GM18505 (cell line): ENCODE results near the gene IL1RAPL2.
"Not testable (repeated sequence)": the region's sequence is repeated elsewhere in the genome, so short reads cannot be mapped to it uniquely, and the experiment has no call there.

Experiments
- ATAC-seq: cut with Tn5 transposase; IDR thresholded peaks from one replicate; pipeline ENCODE4 v1.9.1; 2021; ENCODE audit not compliant: unreplicated experiment
- POLR2A ChIP-seq: IDR thresholded peaks from 4 replicates; pipeline ENCODE4 v1.6.1; 2011; ENCODE audit warnings: borderline replicate concordance; ENCODE audit not compliant: insufficient read depth, insufficient read length; ENCODE audit errors: extremely low read depth

IL1RAPL2 gene

DNA sequence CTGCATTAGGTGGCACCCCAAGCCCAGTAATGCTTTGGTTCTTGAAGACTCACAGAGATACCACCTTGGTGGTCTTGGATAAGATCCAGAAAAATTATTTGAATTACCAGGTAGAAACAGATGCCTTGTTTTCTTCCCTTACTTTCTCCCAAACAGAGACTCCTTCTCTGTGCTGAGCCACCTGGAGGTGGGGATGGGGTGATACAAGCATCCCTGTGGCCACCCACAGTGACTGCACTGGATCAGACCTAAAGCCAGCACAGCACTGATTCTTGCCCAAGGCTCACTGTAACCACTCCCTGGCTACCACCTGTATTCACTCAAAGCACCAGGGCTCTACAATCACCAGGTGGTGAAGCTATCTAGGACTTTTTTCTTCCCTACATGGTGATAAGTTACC lies 497.7 kb downstream of the IL1RAPL2 start:
- TF ChIP-seq POLR2A: no peak
- ATAC-seq: no peak

- ATAC-seq: no peak
- TF ChIP-seq POLR2A: no peak
Measured at GRCh38 chrX:105098201-105098600, 532.2 kb downstream of the IL1RAPL2 start.

- TF ChIP-seq POLR2A: no peak
- no peak for ATAC-seq
Measured at GRCh38 chrX:105098812-105099211, 532.8 kb downstream of the IL1RAPL2 start.

- TF ChIP-seq POLR2A: no peak
- no peak for ATAC-seq
Measured at GRCh38 chrX:105101378-105101777, 535.4 kb downstream of the IL1RAPL2 start.

DNA sequence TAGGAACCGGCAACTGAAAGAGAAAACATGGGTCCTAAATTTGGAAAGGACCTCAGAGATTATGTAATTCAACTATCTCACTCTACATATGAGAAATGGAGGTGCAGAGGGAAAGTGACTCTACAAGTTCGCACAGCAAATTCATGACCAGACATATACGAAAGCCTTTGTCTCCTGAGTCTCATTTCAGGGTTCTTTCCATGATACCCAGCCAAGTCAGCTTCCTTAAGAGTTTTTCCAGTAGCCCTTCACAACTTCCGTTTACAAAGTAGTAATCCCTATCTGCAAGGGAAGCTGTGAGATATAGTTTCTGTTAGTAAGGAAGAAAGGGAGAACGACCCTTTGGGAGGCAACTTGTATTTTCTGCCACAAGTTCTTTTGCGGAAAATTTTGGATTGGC lies 543.9 kb downstream of the IL1RAPL2 start:
- TF ChIP-seq POLR2A: no peak
- ATAC-seq: no peak

DNA sequence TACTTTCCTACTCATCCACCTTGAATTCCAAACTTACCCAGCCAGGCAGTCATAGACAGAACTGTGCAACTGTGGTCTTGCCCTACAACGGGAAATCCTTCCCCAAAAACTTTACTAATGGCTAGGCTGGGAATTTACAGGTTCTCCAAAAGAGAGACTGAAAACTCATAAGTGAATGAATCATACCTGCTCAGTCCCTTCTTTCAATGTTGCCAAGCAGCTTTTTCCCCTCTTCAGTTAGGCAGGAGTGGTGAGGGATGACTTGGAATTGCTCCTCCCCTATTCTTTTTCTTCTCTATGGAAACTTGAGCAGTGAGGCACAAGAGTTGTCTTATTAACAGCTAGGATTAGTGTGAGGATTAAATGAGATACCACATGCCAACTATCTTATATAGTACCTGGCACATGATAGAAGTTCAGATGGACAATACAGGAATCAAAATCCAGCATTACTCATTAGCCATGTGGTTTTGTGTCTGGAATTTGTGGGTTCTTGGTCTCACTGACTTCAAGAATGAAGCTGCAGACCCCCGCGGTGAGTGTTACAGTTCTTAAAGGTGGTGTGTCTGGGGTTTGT lies 548.6 kb downstream of the IL1RAPL2 start:
- ATAC-seq: no peak
- no peak for TF ChIP-seq POLR2A

- ATAC-seq: not testable (repeated sequence)
Measured at GRCh38 chrX:105115596-105116320, 549.8 kb downstream of the IL1RAPL2 start.

DNA sequence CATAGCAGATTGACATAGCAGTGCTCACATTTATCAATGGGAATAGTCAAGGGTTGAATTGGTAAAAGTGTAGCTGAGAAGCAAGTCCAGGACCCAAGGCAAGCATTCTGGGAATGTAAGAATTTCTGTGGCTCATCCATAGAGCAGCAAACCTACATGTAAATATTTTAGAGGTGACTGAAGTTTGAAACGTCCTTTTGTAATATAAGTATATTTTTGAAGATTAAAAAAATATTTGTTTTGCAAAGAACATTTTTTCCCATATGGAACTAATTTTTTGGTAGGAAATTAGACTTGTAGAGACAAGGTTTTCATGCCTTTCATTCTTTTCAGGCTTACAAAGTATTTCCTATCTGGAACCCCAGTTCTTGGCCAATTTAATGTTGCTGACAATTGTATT lies 550.5 kb downstream of the IL1RAPL2 start:
- no peak for TF ChIP-seq POLR2A
- ATAC-seq: no peak

DNA sequence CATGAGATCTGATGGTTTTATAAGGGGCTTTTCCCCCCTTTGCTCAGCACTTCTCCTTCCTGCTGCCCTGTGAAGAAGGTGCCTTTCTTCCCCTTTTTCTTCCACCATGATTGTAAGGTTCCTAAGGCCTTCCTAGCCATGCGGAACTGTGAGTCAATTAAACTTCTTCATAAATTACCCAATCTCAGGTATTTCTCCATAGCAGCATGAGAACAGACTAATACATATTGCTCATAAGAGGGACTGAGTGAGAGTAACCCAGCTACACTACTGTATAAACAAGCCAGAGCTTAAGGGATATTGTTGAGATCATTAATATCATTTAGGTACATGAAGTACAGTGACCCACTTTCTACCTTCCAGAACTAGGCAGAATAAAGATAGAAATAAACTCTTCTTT lies 551.6 kb downstream of the IL1RAPL2 start:
- TF ChIP-seq POLR2A: no peak
- no peak for ATAC-seq

- no peak for ATAC-seq
- no peak for TF ChIP-seq POLR2A
Measured at GRCh38 chrX:105120463-105120862, 554.5 kb downstream of the IL1RAPL2 start.

- no peak for TF ChIP-seq POLR2A
- ATAC-seq: no peak
Measured at GRCh38 chrX:105121186-105121585, 555.2 kb downstream of the IL1RAPL2 start.

DNA sequence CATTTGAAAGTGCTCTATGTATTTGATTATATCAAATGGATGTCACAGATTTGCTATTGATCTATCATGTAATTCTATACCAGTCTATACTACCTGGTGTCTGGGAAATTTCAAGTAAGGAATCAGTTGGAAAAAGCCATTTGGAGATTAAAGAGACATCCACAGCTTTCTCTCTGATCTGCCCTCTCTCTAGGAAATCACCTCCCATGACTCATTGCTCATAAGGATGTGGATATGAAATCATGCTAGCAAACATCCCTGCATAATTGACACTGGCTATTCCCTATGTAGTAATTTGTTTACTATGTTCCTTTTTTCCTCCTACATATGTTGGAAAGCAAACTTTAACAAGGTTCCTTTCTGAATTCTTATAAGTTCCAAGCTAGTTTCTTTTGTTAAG lies 560.2 kb downstream of the IL1RAPL2 start:
- ATAC-seq: no peak
- TF ChIP-seq POLR2A: no peak

DNA sequence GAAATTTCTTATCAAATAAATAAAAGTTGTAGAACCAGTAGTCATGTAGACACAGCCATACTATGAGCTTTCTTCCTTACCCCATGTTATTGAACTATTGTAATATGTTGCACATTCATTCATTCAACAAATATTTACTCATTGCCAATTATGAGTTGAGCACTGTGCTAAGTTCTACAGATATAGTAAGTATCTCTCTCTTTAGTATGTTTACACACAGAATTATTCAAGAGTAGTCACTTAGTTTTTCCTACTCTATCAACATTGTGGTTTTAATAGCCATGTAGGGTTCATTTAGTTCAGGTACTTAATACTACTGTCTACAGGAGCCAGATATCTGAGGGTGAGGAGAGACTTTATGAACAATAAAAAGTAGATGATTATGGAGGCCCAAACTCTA lies 568.3 kb downstream of the IL1RAPL2 start:
- ATAC-seq: no peak
- TF ChIP-seq POLR2A: no peak

- no peak for ATAC-seq
- no peak for TF ChIP-seq POLR2A
Measured at GRCh38 chrX:105136786-105137185, 570.8 kb downstream of the IL1RAPL2 start.

DNA sequence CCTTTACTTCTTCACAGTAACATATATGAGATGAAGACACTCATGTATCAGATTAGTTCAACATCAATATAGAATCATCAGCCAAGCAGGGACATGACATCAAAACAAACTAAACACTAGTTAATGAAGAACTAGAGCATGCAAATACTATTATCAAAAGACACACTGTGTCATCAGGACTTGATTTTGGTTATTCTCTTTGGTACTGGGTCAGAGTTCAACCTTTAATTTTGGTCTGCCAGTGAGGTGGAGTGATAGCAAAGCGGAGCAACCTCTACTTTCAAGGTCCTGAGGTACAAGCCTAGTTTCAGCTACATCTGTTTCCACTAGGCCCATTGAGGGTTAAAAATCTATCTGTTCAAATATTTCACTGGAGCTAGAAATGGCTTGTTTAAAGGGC lies 584.0 kb downstream of the IL1RAPL2 start:
- TF ChIP-seq POLR2A: no peak
- no peak for ATAC-seq

GRCh38 chrX:105150557-105150956 lies 584.6 kb downstream of the IL1RAPL2 start:
- no peak for TF ChIP-seq POLR2A
- ATAC-seq: no peak

GRCh38 chrX:105167233-105167632 lies 601.2 kb downstream of the IL1RAPL2 start:
- TF ChIP-seq POLR2A: no peak
- no peak for ATAC-seq
